ENCODE results near the gene THAP7. TPM values are rescaled to one million over a fixed set of nuclear protein-coding genes. Genes with fewer than 3 reads are reported as not detected.
A peak's percentile ranks its signal among the peaks of the same experiment; 100 is the strongest.
"Not testable (repeated sequence)": the region's sequence is repeated elsewhere in the genome, so short reads cannot be mapped to it uniquely, and the experiment has no call there.

Gene THAP7, protein sequence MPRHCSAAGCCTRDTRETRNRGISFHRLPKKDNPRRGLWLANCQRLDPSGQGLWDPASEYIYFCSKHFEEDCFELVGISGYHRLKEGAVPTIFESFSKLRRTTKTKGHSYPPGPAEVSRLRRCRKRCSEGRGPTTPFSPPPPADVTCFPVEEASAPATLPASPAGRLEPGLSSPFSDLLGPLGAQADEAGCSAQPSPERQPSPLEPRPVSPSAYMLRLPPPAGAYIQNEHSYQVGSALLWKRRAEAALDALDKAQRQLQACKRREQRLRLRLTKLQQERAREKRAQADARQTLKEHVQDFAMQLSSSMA
- 10 to 100 TPM; 19.4 to 25.4 (median 24.4) TPM for polyA plus RNA-seq

- H3K27ac ChIP-seq (ENCODE audit: low read depth, low read length) = peak within 1 kb of the TSS; percentile 84
- WGBS, 3 donors = 0 to 1% (median 0%) methylated on average over 79 to 83 of the region's 83 CpGs
Observed at GRCh38 chr22:21001601-21002325, at the start of gene THAP7. THAP7 (minus strand) TSS chr22:21002118; CDS start chr22:21001911, 207 bp downstream.

DNA sequence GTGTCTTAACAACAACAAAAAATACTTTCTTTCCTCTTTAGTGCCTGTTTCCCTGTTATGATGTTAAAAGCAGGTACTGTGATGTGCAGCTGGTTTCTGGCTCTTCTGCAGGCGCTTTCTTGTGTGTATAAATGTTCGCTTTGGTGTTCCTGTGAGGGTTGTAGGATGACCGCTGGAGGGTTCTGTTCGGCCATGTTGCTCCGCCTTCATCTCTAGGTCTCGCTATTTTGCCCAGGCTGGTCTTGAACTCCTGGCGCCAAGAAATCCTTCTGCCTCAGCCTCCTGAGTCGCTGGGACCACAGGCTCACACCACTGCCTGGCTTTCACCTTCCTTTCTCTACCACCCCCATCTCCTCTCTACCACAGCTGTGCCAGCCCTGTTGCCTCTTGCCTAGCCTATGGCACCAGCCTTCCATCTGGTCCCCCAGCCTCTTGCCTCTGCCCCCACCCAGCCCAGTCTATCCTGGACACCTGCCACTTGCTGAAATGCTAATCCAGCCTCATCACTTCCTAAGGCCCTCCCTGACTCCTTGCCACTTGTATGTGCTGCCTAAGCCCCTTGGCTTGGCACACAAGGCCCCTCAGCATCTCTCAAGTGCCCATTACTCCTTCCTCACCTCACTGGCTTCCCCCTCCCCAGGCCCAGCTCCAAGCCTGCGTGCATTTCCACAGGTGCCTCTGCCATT, 49.4 kb upstream of the THAP7 start:
- WGBS, 3 donors = 82 to 88% (median 84%) methylated on average over 9 of the region's 9 CpGs
- no peak overlapping the region for H3K27ac ChIP-seq (ENCODE audit: low read depth, low read length)

DNA sequence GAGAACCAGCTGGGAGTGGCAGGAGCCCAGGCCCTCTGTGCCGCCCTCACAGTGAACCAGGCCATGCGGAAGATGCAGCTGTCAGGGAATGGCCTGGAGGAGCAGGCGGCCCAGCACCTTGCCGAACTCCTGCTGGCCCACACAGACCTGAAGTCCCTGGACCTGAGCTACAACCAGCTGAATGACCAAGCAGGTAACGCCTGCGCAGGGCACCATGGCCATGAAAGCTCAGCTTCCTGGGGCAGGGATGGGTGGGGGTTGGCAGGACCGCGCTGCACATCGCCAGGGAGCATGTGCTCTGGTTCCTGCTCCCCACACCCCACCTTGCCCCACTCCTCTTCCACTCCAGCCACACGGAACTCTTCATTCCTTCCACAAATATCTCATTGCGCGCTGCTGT, 47.0 kb upstream of the THAP7 start:
- not testable (repeated sequence) for H3K27ac ChIP-seq (ENCODE audit: low read depth, low read length)
- 80 to 100% (median 94%) methylated on average over 2 to 6 of the region's 12 CpGs for WGBS, 3 donors

DNA sequence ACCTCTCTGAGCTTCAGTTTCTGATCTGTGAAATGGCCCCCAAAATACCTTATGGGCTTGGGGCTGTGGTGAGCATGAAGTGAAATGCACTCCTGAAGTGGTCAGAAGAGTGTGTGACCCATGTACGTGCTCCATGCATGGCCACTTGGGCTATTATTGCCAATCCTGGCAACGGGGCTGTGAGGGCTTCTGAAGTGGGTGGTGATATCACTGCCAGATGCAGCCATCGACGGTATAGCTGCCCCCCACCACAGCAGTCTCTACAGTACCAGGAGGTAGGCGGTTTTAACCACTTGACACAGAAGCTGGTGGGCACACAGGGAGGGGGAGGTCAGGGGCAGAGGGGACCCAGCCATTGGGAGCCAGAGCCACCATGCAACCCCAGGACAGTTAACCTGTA, 46.5 kb upstream of the THAP7 start:
- not testable (repeated sequence) for H3K27ac ChIP-seq (ENCODE audit: low read depth, low read length)
- 60 to 82% (median 82%) methylated on average over 5 of the region's 5 CpGs for whole genome bisulfite sequencing, 3 donors

DNA sequence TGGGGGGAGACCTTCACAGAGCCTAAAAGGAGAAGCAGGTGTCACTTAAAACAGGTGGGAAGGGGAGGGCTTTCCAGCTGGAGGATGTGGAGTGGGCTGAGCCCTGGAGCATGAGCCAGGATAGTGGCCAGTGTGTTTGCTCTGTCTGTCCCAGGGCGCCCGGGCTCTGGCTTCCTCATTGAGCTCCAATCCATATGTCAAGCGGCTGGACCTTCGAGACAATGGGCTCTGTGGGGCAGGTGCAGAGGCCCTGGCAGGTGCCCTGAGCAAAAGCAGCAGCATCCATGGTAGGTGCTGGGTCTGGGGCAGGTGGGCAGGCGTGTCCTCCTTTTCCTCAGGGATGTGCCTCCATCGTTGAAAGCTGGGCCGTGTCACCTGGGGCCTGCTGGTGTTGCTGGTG, 45.8 kb upstream of the THAP7 start:
- WGBS, 3 donors = 66 to 86% (median 81%) methylated on average over 7 of the region's 7 CpGs
- H3K27ac ChIP-seq (ENCODE audit: low read depth, low read length) = no peak overlapping the region

DNA sequence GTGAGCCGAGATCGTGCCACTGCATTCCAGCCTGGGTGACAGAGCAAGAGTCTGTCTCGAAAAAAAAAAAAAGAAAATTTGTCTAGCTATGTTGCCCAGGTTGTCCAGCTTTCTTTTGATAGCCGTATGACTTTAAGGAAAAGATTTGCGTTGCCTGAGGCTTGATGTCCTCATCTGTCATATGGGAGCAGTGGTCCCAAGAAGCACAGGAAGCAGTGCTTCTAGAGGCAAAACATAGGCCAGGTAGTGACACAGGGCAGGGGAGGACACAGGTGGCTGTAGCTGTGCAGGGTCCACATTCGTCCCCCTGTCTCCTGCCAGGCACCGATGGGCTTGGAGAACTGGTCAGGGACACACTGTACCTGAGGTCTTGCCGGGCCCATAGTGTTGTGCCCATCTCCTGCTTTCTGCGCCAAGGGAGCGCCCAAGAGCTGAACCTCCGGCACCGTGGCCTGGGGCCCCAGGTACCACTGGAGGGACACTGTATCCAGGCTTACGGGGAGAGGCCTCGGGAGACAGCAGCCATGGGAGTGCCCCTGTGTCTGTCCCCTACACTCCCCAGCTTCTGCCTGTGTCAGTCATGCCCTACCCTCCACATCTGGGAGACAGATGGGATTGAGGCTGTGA, 45.2 kb upstream of the THAP7 start:
- 85 to 95% (median 93%) methylated on average over 14 of the region's 14 CpGs for WGBS, 3 donors
- H3K27ac ChIP-seq (ENCODE audit: low read depth, low read length) = no peak overlapping the region

- H3K27ac ChIP-seq (ENCODE audit: low read depth, low read length) = no peak within 1 kb of the TSS
- WGBS, 3 donors = 8 to 9% (median 8%) methylated on average over 45 to 47 of the region's 47 CpGs
Observed at GRCh38 chr22:21045585-21046294, 43.8 kb upstream of the THAP7 start, which contains the start of gene LRRC74B. LRRC74B (plus strand) TSS chr22:21045946; CDS start chr22:21045987, 41 bp downstream.

GRCh38 chr22:21044931-21045584, 43.1 kb upstream of the THAP7 start:
- 10 to 23% (median 15%) methylated on average over 15 of the region's 15 CpGs for WGBS, 3 donors
- H3K27ac ChIP-seq (ENCODE audit: low read depth, low read length) = no peak overlapping the region

DNA sequence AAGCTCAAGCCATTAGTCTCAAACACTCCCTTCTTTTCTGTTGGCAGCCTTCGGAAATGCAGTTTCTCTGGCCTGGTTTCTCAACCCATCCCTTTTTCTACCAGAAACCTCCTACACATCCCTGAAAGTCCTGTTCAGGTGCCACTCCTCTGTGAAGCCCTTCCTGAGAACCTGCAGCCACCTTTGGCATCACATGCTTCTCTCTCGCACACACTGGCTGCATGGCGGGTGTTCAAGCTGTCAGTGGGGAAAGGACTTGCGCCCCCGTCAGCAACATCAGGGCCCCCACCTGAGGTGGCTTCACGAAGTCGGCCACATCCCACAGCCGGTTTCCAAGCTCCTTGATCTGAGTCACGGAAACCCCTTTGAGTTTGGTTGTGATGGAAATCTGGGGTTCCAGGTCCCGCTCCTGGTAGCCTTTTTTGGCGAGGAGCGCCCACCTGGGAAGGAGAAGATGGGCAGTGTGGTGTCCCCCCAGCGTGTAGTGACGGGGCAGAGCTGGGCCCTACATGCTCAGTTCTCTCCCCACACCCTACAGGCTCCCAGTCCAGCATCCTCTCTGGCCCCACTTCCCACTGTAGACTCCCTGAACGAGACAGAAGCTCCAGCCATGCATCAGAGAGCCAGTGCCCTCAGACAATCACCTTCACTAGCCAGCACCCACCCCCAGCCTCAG, 42.1 kb upstream of the THAP7 start:
- no peak overlapping the region for H3K27ac ChIP-seq (ENCODE audit: low read depth, low read length)
- 84 to 93% (median 88%) methylated on average over 13 to 15 of the region's 15 CpGs for WGBS, 3 donors

DNA sequence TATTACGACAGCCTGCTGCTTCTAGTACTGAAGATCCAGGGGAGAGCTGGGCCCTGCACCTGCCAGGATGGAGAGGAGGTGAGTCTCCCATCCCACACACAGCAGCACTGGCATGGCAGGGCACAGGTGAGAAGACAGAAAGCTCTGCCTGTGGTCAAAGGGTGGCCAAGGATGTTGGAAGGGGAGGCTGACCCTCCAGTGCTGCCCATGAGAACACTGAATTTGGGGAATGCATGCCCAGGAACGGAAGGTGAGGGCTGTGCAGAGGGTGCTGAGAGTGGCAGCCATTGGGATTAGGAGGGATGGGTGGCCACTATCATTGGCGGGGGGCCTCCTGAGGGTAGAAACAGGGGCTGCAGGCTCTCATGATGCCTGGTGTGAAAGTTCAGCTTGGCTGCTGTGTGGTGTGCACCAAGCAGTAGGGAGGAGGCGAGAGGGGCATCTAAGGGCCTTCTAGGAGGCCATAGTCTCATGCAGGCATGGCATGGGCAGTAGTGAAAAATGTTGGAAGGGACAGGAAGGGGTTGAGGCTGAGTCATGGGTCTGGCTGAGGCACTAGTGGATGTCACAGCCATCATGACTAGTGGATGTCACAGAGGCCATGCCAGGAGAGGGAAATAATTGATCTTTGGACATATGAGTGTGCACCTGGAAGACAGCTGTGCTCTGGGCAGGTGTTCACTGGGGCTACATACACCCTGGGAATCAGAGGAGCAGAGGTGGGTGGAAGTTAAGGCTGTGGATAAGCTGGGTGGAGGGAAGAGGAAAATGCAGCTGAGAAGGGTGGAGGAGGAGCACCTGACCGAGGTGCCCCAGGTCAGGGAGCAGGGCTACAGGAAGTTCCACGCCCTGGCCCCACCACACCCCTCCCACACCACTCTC, 41.3 kb upstream of the THAP7 start:
- WGBS, 3 donors = 75 to 94% (median 86%) methylated on average over 6 of the region's 6 CpGs
- no peak overlapping the region for H3K27ac ChIP-seq (ENCODE audit: low read depth, low read length)

DNA sequence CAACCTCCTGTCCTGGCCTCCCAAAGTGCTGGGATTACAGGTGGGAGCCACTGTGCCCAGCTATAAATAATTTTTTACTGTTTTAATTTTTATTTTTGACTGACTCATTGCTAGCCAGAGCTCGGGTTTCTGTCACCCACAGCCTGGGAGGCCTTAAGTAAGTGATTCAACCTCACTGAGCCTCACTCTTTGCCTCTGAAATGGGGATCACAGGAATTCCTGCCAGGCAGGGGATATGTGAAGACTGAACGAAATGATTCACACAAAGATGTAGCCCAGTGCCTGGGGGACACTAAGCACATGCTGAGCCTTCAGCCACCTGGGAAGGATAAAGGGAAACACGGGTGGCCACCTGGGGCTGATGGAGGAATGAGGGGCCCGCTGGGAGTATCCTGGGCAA, 40.0 kb upstream of the THAP7 start:
- no peak overlapping the region for H3K27ac ChIP-seq (ENCODE audit: low read depth, low read length)

DNA sequence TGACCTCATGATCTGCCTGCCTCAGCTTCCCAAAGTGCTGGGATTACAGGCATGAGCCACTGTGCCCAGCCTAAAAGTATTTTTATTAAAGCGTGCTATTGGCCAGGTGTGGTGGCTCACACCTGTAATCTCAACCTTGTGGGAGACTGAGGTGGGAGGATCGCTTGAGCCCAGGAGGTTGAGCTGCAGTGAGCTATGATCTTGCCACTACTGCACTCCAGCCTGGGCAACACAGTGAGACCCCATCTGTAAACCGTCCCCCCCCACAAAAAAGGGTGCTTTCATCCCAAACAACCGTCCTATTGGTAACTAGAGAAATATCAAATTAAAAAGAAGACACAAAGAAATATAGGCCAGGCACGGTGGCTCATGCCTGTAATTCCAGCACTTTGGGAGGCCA, 37.2 kb upstream of the THAP7 start:
- whole genome bisulfite sequencing, 3 donors = 83 to 92% (median 89%) methylated on average over 5 of the region's 5 CpGs
- H3K27ac ChIP-seq (ENCODE audit: low read depth, low read length) = not testable (repeated sequence)

More for the DNA sequence above, 40.0 kb upstream of the THAP7 start:
- 80 to 82% (median 82%) methylated on average over 4 of the region's 4 CpGs for WGBS, 3 donors

DNA sequence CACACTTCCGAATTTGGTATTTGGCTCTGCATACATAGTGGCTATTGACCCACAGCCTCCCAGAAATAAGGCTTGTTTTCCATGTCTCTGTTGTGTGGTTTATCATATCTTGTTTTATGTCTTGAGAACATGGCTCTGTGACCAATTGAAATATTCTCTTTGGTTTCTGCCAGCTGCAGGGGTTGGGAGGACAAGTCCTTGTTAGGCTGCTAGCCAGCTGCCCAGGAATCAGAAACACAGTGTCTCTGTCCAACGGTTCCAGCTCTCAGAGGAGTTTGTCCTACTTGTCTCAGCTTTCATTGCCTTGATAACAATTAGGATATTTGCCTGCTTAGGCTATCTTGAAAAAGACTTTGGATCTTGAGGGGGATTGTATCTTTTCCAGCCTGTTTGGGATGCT, 36.5 kb upstream of the THAP7 start:
- 38 to 47% (median 43%) methylated on average over 2 of the region's 2 CpGs for WGBS, 3 donors
- H3K27ac ChIP-seq (ENCODE audit: low read depth, low read length) = no peak overlapping the region

- no peak overlapping the region for H3K27ac ChIP-seq (ENCODE audit: low read depth, low read length)
- 79 to 83% (median 79%) methylated on average over 3 of the region's 3 CpGs for WGBS, 3 donors
Observed at GRCh38 chr22:21034989-21035388, 33.1 kb upstream of the THAP7 start.

- WGBS, 3 donors = 86 to 91% (median 90%) methylated on average over 3 of the region's 3 CpGs
- no peak overlapping the region for H3K27ac ChIP-seq (ENCODE audit: low read depth, low read length)
Observed at GRCh38 chr22:21033895-21034294, 32.0 kb upstream of the THAP7 start.
